H9 (cell line): ENCODE measurements around the gene UPP1. TPM values are rescaled to one million over a fixed set of nuclear protein-coding genes. Genes with fewer than 3 reads are reported as not detected.

Source experiments
- DNase-seq: peaks from one replicate; pipeline ENCODE4 v3.0.0-alpha.2; 2017
- H2AFZ ChIP-seq: one replicate; pipeline ENCODE4 v1.6.1; 2013; ENCODE audit warnings: mild to moderate bottlenecking, low read length, control low read depth, moderate library complexity
- H2AK5ac ChIP-seq: 2 replicates; pipeline ENCODE4 v1.6.1; 2013; ENCODE audit warnings: low read length, control low read depth, mixed read lengths; ENCODE audit not compliant: insufficient read length
- H2BK120ac ChIP-seq: one replicate; pipeline ENCODE4 v1.6.1; 2013; ENCODE audit warnings: low read depth, mild to moderate bottlenecking, low read length, control low read depth, inconsistent platforms; ENCODE audit not compliant: poor library complexity, severe bottlenecking
- H2BK12ac ChIP-seq: 2 replicates; pipeline ENCODE4 v1.6.1; 2013; ENCODE audit warnings: low read length, control low read depth, mixed read lengths, low read depth; ENCODE audit not compliant: insufficient read length
- H2BK15ac ChIP-seq: 2 replicates; pipeline ENCODE4 v1.6.1; 2013; ENCODE audit warnings: low read depth, low read length, control low read depth
- H2BK20ac ChIP-seq: one replicate; pipeline ENCODE4 v1.6.1; 2013; ENCODE audit warnings: low read depth, mild to moderate bottlenecking, low read length, control low read depth, inconsistent platforms; ENCODE audit not compliant: poor library complexity, severe bottlenecking
- H2BK5ac ChIP-seq: 2 replicates; pipeline ENCODE4 v1.6.1; 2013; ENCODE audit warnings: low read length, control low read depth, mixed read lengths; ENCODE audit not compliant: insufficient read length
- H3K14ac ChIP-seq: 2 replicates; pipeline ENCODE4 v1.6.1; 2013; ENCODE audit warnings: low read length, control low read depth; ENCODE audit not compliant: insufficient read depth
- H3K18ac ChIP-seq: 2 replicates; pipeline ENCODE4 v1.6.1; 2013; ENCODE audit warnings: low read depth, mild to moderate bottlenecking, mixed read lengths, low read length, control low read depth; ENCODE audit not compliant: insufficient read length
- H3K23ac ChIP-seq: 2 replicates; pipeline ENCODE4 v1.6.1; 2013; ENCODE audit warnings: low read length, control low read depth, mixed read lengths, low read depth; ENCODE audit not compliant: insufficient read length
- H3K23me2 ChIP-seq: 2 replicates; pipeline ENCODE4 v1.6.1; 2013; ENCODE audit warnings: low read depth, mild to moderate bottlenecking, mixed read lengths, low read length, control low read depth; ENCODE audit not compliant: insufficient read length, poor library complexity, severe bottlenecking
- H3K27ac ChIP-seq: 2 replicates; pipeline ENCODE4 v1.5.1; 2013; ENCODE audit warnings: low read length, control low read depth, mixed read lengths, low read depth; ENCODE audit not compliant: insufficient read length
- H3K27me3 ChIP-seq: 2 replicates; pipeline ENCODE4 v1.6.1; 2013; ENCODE audit warnings: low read length, control low read depth, inconsistent platforms; ENCODE audit not compliant: insufficient read depth
- H3K4ac ChIP-seq: 2 replicates; pipeline ENCODE4 v1.6.1; 2013; ENCODE audit warnings: low read depth, mild to moderate bottlenecking, control low read depth, inconsistent platforms, low read length, moderate library complexity
- H3K4me1 ChIP-seq: 2 replicates; pipeline ENCODE4 v1.6.1; 2013; ENCODE audit warnings: low read length, control low read depth, inconsistent platforms; ENCODE audit not compliant: insufficient read depth
- H3K4me2 ChIP-seq: 2 replicates; pipeline ENCODE4 v1.6.1; 2013; ENCODE audit warnings: low read length, control low read depth, mixed read lengths; ENCODE audit not compliant: insufficient read length, insufficient read depth
- H3K56ac ChIP-seq: 2 replicates; pipeline ENCODE4 v1.6.1; 2013; ENCODE audit warnings: low read depth, mild to moderate bottlenecking, mixed read lengths, low read length, control low read depth; ENCODE audit not compliant: insufficient read length
- H3K79me1 ChIP-seq: 2 replicates; pipeline ENCODE4 v1.6.1; 2013; ENCODE audit warnings: low read depth, mild to moderate bottlenecking, moderate library complexity, low read length, control low read depth, inconsistent platforms; ENCODE audit not compliant: insufficient read depth, poor library complexity, severe bottlenecking
- H3K79me2 ChIP-seq: 2 replicates; pipeline ENCODE4 v1.6.1; 2013; ENCODE audit warnings: low read length, control low read depth, inconsistent platforms; ENCODE audit not compliant: insufficient read depth
- H3K9ac ChIP-seq: 2 replicates; pipeline ENCODE4 v1.6.1; 2013; ENCODE audit warnings: low read length, control low read depth, mixed read lengths; ENCODE audit not compliant: insufficient read length; ENCODE audit errors: extremely low read depth
- H3K9me3 ChIP-seq: one replicate; pipeline ENCODE4 v1.6.1; 2013; ENCODE audit warnings: low read depth, low read length, inconsistent platforms; ENCODE audit not compliant: control insufficient read depth
- H3T11ph ChIP-seq: one replicate; pipeline ENCODE4 v1.6.1; 2013; ENCODE audit warnings: mild to moderate bottlenecking, low read length, control low read depth, inconsistent platforms
- H4K20me1 ChIP-seq: one replicate; pipeline ENCODE4 v1.6.1; 2013; ENCODE audit not compliant: control insufficient read depth, insufficient read length, insufficient read depth
- H4K5ac ChIP-seq: 2 replicates; pipeline ENCODE4 v1.6.1; 2013; ENCODE audit warnings: low read depth, mild to moderate bottlenecking, mixed read lengths, low read length, control low read depth; ENCODE audit not compliant: insufficient read length
- H4K8ac ChIP-seq: replicated peaks from 2 replicates; pipeline ENCODE4 v1.6.1; 2013; ENCODE audit warnings: low read length, control low read depth, mixed read lengths, low read depth; ENCODE audit not compliant: insufficient read length
- H4K91ac ChIP-seq: 2 replicates; pipeline ENCODE4 v1.6.1; 2013; ENCODE audit warnings: low read depth, mild to moderate bottlenecking, moderate library complexity, mixed read lengths, low read length, control low read depth; ENCODE audit not compliant: insufficient read length
- H3K27ac Mint-ChIP-seq, 3 experiments: 2 replicates in 2 of 3; 3 replicates in 1 of 3; pipeline ENCODE4 v1.8.0; 2020 to 2021; ENCODE audit warnings: mixed read lengths in 3 of 3, mild to moderate bottlenecking in 1 of 3, moderate library complexity in 1 of 3
- H3K27me3 Mint-ChIP-seq: 2 replicates; pipeline ENCODE4 v1.8.0; 2021; ENCODE audit warnings: low read depth, mild to moderate bottlenecking, moderate library complexity, mixed read lengths
- H3K36me3 Mint-ChIP-seq, 3 experiments: 2 replicates in 2 of 3; 3 replicates in 1 of 3; pipeline ENCODE4 v1.8.0; 2020 to 2021; ENCODE audit warnings: low read depth in 3 of 3, mixed read lengths in 3 of 3; ENCODE audit not compliant: insufficient read depth in 1 of 3
- H3K4me1 Mint-ChIP-seq, 2 experiments: 2 replicates each; pipeline ENCODE4 v1.8.0; 2020; ENCODE audit warnings: mixed read lengths in 2 of 2
- H3K4me3 Mint-ChIP-seq, 2 experiments: 2 replicates in 1 of 2; 3 replicates in 1 of 2; pipeline ENCODE4 v1.8.0; 2020 to 2021; ENCODE audit warnings: mild to moderate bottlenecking in 2 of 2, mixed read lengths in 2 of 2, moderate library complexity in 1 of 2
- H3K9me3 Mint-ChIP-seq, 2 experiments: 2 replicates in 1 of 2; 3 replicates in 1 of 2; pipeline ENCODE4 v1.8.0; 2020; ENCODE audit warnings: mild to moderate bottlenecking in 2 of 2, mixed read lengths in 2 of 2, moderate library complexity in 1 of 2
- CTCF ChIP-seq: fragments of 200-600 bp; sonication (generic); conservative IDR thresholded peaks from 3 replicates; pipeline ENCODE4 v1.8.0; 2021; ENCODE audit warnings: antibody characterized with exemption, mild to moderate bottlenecking
- WGBS: extraction: QIAGEN DNeasy Blood & Tissue Kit; methylation state at CpG from one replicate; pipeline ENCODE4 v1.1.7; 2013; ENCODE audit warnings: missing lambda C conversion rate, low lambda C conversion rate, mixed read lengths; ENCODE audit not compliant: insufficient read length; ENCODE audit errors: extremely low coverage; 5-methylcytosine and 5-hydroxymethylcytosine counted together
- total RNA-seq: library from RNA; stranded (reverse); gene quantifications from 2 replicates; pipeline ENCODE4 v1.2.1, GENCODE V29; 2021

The UPP1 gene
- total RNA-seq, 1 experiment from 2014 or later, result 34.2 TPM

- no peaks in the 10 kb centered on the region for H3K27me3 Mint-ChIP-seq
- no peaks in the 10 kb centered on the region for H3K4me1 Mint-ChIP-seq
- Histone ChIP-seq H3K9me3 (no peaks in the 10 kb centered on the region), H2AFZ (no peak overlapping the region), H4K5ac (no peak overlapping the region), H3K18ac (no peak overlapping the region), H2BK5ac (no peak overlapping the region), H3K23me2 (no peaks in the 10 kb centered on the region), H4K91ac (no peak overlapping the region), H3K4ac (no peak overlapping the region), H3K4me1 (no peaks in the 10 kb centered on the region), H3K4me2 (no peak overlapping the region), H3K23ac (no peak overlapping the region), H2BK20ac (no peak overlapping the region), H3K9ac (no peak overlapping the region), H3K79me2 (no peaks in the 10 kb centered on the region), H3K56ac (no peak overlapping the region), H2BK15ac (no peak overlapping the region), H2BK12ac (no peak overlapping the region), H3K14ac (no peak overlapping the region), H2BK120ac (no peak overlapping the region), H4K8ac (no peak overlapping the region), H4K20me1 (no peaks in the 10 kb centered on the region), H3K79me1 (no peaks in the 10 kb centered on the region), H2AK5ac (no peak overlapping the region), H3K27me3 (no peaks in the 10 kb centered on the region), H3K27ac (no peak overlapping the region), H3T11ph (no peak overlapping the region)
- TF ChIP-seq CTCF, result no peak
- H3K27ac Mint-ChIP-seq, result no peak overlapping the region
- no CpG with 5 or more reads among the region's 2 CpGs for WGBS
- H3K4me3 Mint-ChIP-seq, result no peak overlapping the region
- peaks cover 0 to 16% (median 0%) of the 10 kb centered on the region in 3 experiments; a peak in 2 of 7 replicates for H3K36me3 Mint-ChIP-seq
- peaks cover 7 to 8% of the 10 kb centered on the region in 2 experiments; a peak in 3 of 5 replicates for H3K9me3 Mint-ChIP-seq
- no peak for DNase-seq
Observed at GRCh38 chr7:48067475-48067874, 21.6 kb upstream of the UPP1 start.
